Muscle layer of duodenum (tissue), 2 donors: ENCODE measurements around the gene ANKRD39.

Experiments
- H3K27ac ChIP-seq: one replicate; pipeline ENCODE4 v1.7.0; 2013; ENCODE audit warnings: mild to moderate bottlenecking, low read length
- H3K27me3 ChIP-seq: one replicate; pipeline ENCODE4 v1.7.0; 2013; ENCODE audit warnings: low read depth, mild to moderate bottlenecking, control low read depth, low read length
- H3K36me3 ChIP-seq, 2 donors: one replicate each; pipeline ENCODE4 v1.7.0; 2013; ENCODE audit warnings: low read length in 2 of 2, control low read depth in 1 of 2, mild to moderate bottlenecking in 1 of 2; ENCODE audit not compliant: insufficient read depth in 2 of 2, control insufficient read depth in 1 of 2
- H3K4me1 ChIP-seq, 2 donors: one replicate each; pipeline ENCODE4 v1.7.0; 2013; ENCODE audit warnings: low read length in 2 of 2, mild to moderate bottlenecking in 2 of 2, control low read depth in 1 of 2, moderate library complexity in 1 of 2; ENCODE audit not compliant: insufficient read depth in 2 of 2, control insufficient read depth in 1 of 2
- H3K4me3 ChIP-seq, 2 donors: one replicate each; pipeline ENCODE4 v1.7.0; 2013; ENCODE audit warnings: low read length in 2 of 2, low read depth in 1 of 2, mild to moderate bottlenecking in 1 of 2
- H3K9me3 ChIP-seq, 2 donors: one replicate each; pipeline ENCODE4 v1.7.0; 2013; ENCODE audit warnings: low read length in 2 of 2, control low read depth in 1 of 2, mild to moderate bottlenecking in 1 of 2; ENCODE audit not compliant: control insufficient read depth in 1 of 2
- donor health status: healthy.

ANKRD39 gene

GRCh38 chr2:96832408-96832753, 25.4 kb downstream of the ANKRD39 start:
- peaks cover 38 to 49% of the 10 kb centered on the region in 2 donors for H3K36me3 ChIP-seq
- peaks cover 3 to 12% of the 10 kb centered on the region in 2 donors for H3K4me1 ChIP-seq
- H3K9me3 ChIP-seq = no peaks in the 10 kb centered on the region
- H3K4me3 ChIP-seq = no peak overlapping the region
- no peaks in the 10 kb centered on the region for H3K27me3 ChIP-seq
- no peak overlapping the region for H3K27ac ChIP-seq

GRCh38 chr2:96831679-96832078, 26.1 kb downstream of the ANKRD39 start:
- Histone ChIP-seq H3K4me1 (peaks cover 3 to 12% of the 10 kb centered on the region in 2 donors), H3K27me3 (no peaks in the 10 kb centered on the region), H3K4me3 (no peak overlapping the region), H3K9me3 (no peaks in the 10 kb centered on the region), H3K36me3 (peaks cover 38 to 54% of the 10 kb centered on the region in 2 donors), H3K27ac (no peak overlapping the region)

GRCh38 chr2:96830044-96830562, 27.7 kb downstream of the ANKRD39 start:
- Histone ChIP-seq H3K27ac (no peak overlapping the region), H3K27me3 (no peaks in the 10 kb centered on the region), H3K4me1 (peaks cover 3 to 12% of the 10 kb centered on the region in 2 donors), H3K4me3 (no peak overlapping the region), H3K36me3 (peaks cover 45 to 69% of the 10 kb centered on the region in 2 donors), H3K9me3 (no peaks in the 10 kb centered on the region)

- H3K4me1 ChIP-seq = peaks cover 3 to 20% of the 10 kb centered on the region in 2 donors
- H3K36me3 ChIP-seq = peaks cover 43 to 71% of the 10 kb centered on the region in 2 donors
- no peak overlapping the region for H3K27ac ChIP-seq
- no peak overlapping the region for H3K4me3 ChIP-seq
- no peaks in the 10 kb centered on the region for H3K9me3 ChIP-seq
- H3K27me3 ChIP-seq = no peaks in the 10 kb centered on the region
Observed at GRCh38 chr2:96828874-96829273, 28.9 kb downstream of the ANKRD39 start.

GRCh38 chr2:96828436-96828835, 29.4 kb downstream of the ANKRD39 start:
- Histone ChIP-seq H3K4me1 (peaks cover 3 to 23% of the 10 kb centered on the region in 2 donors), H3K36me3 (peaks cover 43 to 71% of the 10 kb centered on the region in 2 donors)

GRCh38 chr2:96826546-96827278, 31.1 kb downstream of the ANKRD39 start:
- no peaks in the 10 kb centered on the region for H3K27me3 ChIP-seq
- peaks cover 41 to 60% of the 10 kb centered on the region in 2 donors for H3K36me3 ChIP-seq
- H3K9me3 ChIP-seq = no peaks in the 10 kb centered on the region
- H3K27ac ChIP-seq = no peak overlapping the region
- peaks cover 0 to 23% of the 10 kb centered on the region in 2 donors for H3K4me1 ChIP-seq
- H3K4me3 ChIP-seq = no peak overlapping the region

More at GRCh38 chr2:96828436-96828835, 29.4 kb downstream of the ANKRD39 start:
- H3K27me3 ChIP-seq = no peaks in the 10 kb centered on the region
- H3K27ac ChIP-seq = no peak overlapping the region
- no peaks in the 10 kb centered on the region for H3K9me3 ChIP-seq
- H3K4me3 ChIP-seq = no peak overlapping the region

GRCh38 chr2:96825057-96825456, 32.8 kb downstream of the ANKRD39 start:
- Histone ChIP-seq H3K9me3 (no peaks in the 10 kb centered on the region), H3K27me3 (no peaks in the 10 kb centered on the region), H3K4me3 (no peak overlapping the region), H3K27ac (no peak overlapping the region), H3K4me1 (peaks cover 6 to 34% of the 10 kb centered on the region in 2 donors), H3K36me3 (peaks cover 40 to 46% of the 10 kb centered on the region in 2 donors)

- Histone ChIP-seq H3K27ac (no peak overlapping the region), H3K9me3 (no peaks in the 10 kb centered on the region), H3K4me3 (no peak overlapping the region), H3K27me3 (no peaks in the 10 kb centered on the region), H3K4me1 (peaks cover 12 to 41% of the 10 kb centered on the region in 2 donors), H3K36me3 (peaks cover 34 to 38% of the 10 kb centered on the region in 2 donors)
Observed at GRCh38 chr2:96824079-96824870, 33.5 kb downstream of the ANKRD39 start.

- no peaks in the 10 kb centered on the region for H3K27me3 ChIP-seq
Observed at GRCh38 chr2:96823198-96823597, 34.6 kb downstream of the ANKRD39 start.

GRCh38 chr2:96822786-96823185, 35.0 kb downstream of the ANKRD39 start:
- Histone ChIP-seq H3K9me3 (no peaks in the 10 kb centered on the region), H3K4me1 (peaks cover 22 to 55% of the 10 kb centered on the region in 2 donors), H3K27ac (no peak overlapping the region), H3K27me3 (no peaks in the 10 kb centered on the region), H3K4me3 (no peak overlapping the region), H3K36me3 (peaks cover 26% of the 10 kb centered on the region in 2 donors)

More at GRCh38 chr2:96823198-96823597, 34.6 kb downstream of the ANKRD39 start:
- Histone ChIP-seq H3K4me3 (no peak overlapping the region), H3K4me1 (peaks cover 21 to 51% of the 10 kb centered on the region in 2 donors), H3K9me3 (no peaks in the 10 kb centered on the region), H3K27ac (no peak overlapping the region), H3K36me3 (peaks cover 30% of the 10 kb centered on the region in 2 donors)

- H3K27me3 ChIP-seq = no peaks in the 10 kb centered on the region
- no peak overlapping the region for H3K27ac ChIP-seq
- H3K36me3 ChIP-seq = peaks cover 12 to 23% of the 10 kb centered on the region in 2 donors
- H3K9me3 ChIP-seq = no peaks in the 10 kb centered on the region
- peaks cover 28 to 62% of the 10 kb centered on the region in 2 donors for H3K4me1 ChIP-seq
- H3K4me3 ChIP-seq = no peak overlapping the region
Observed at GRCh38 chr2:96821113-96821675, 36.6 kb downstream of the ANKRD39 start.
